Measurements from ENCODE around the gene IGSF3. TPM values are rescaled to one million over a fixed set of nuclear protein-coding genes. Genes with fewer than 3 reads are reported as not detected.

The IGSF3 gene
- total and polyA plus RNA-seq, 2 experiments from 2014 or later: 7.3 to 37.8 TPM

- TF ChIP-seq NANOG (IDR thresholded peaks at IDR 0.05; ENCODE audit: borderline replicate concordance): no peak
These were observed 133.4 kb downstream of the IGSF3 start (continued) for GRCh38 chr1:116534014-116534739.

- Mint-ChIP-seq H3K27ac (no peak overlapping the region), H3K27me3 (ENCODE audit: insufficient read depth, low read depth, poor library complexity) (no peaks in the 10 kb centered on the region), H3K36me3 (ENCODE audit: low read depth) (peaks cover 24% of the 10 kb centered on the region), H3K4me3 (no peak overlapping the region), H3K9me3 (no peaks in the 10 kb centered on the region), H3K4me1 (no peaks in the 10 kb centered on the region)
- no peaks in the 10 kb centered on the region for H4K20me1 ChIP-seq (replicated peaks; ENCODE audit: insufficient read depth)
- TF ChIP-seq CREB1 (CRISPR knock-in tag; IDR thresholded peaks at IDR 0.05; ENCODE audit: low read depth) (no peak), JUNB (IDR thresholded peaks at IDR 0.05; ENCODE audit: unreplicated experiment) (no peak)
- no peaks in the 10 kb centered on the region for H3K27me3 ChIP-seq (ENCODE audit: insufficient read depth)
- H3K9me2 ChIP-seq (ENCODE audit: insufficient read depth): no peaks in the 10 kb centered on the region
- H3K79me2 ChIP-seq (replicated peaks; ENCODE audit: insufficient read depth): no peaks in the 10 kb centered on the region
- no peaks in the 10 kb centered on the region; the same call in 1 of the 2 replicates for H3K36me3 ChIP-seq (ENCODE audit: insufficient read depth)
- no peak for DNase-seq (ENCODE audit: low spot score)
- H3K4me3 ChIP-seq: no peak overlapping the region
- no peak for ATAC-seq
- H3F3A ChIP-seq (replicated peaks; ENCODE audit: low read depth): no peaks in the 10 kb centered on the region
- no peaks in the 10 kb centered on the region for H3K4me1 ChIP-seq (ENCODE audit: insufficient read depth)
- no peak overlapping the region for H2AFZ ChIP-seq
- H3K4me2 ChIP-seq: no peak overlapping the region
- H3K27ac ChIP-seq (ENCODE audit: low read depth): no peak overlapping the region
These were observed 134.1 kb downstream of the IGSF3 start for GRCh38 chr1:116533429-116533820.

- Histone ChIP-seq H3K79me2 (replicated peaks; ENCODE audit: insufficient read depth) (no peaks in the 10 kb centered on the region), H3K27ac (ENCODE audit: low read depth) (no peak overlapping the region), H3K36me3 (ENCODE audit: insufficient read depth) (no peaks in the 10 kb centered on the region; the same call in 1 of the 2 replicates), H3K9me2 (ENCODE audit: insufficient read depth) (no peaks in the 10 kb centered on the region), H3K4me1 (ENCODE audit: insufficient read depth) (no peaks in the 10 kb centered on the region), H4K20me1 (replicated peaks; ENCODE audit: insufficient read depth) (no peaks in the 10 kb centered on the region), H2AFZ (no peak overlapping the region), H3K4me3 (no peak overlapping the region), H3F3A (replicated peaks; ENCODE audit: low read depth) (no peaks in the 10 kb centered on the region), H3K27me3 (ENCODE audit: insufficient read depth) (no peaks in the 10 kb centered on the region), H3K4me2 (no peak overlapping the region)
- no peaks in the 10 kb centered on the region for H3K4me1 Mint-ChIP-seq
- H3K9me3 Mint-ChIP-seq: peaks cover 4% of the 10 kb centered on the region; the same call in 1 of the 3 replicates
- ATAC-seq (no peak), DNase-seq (ENCODE audit: low spot score) (no peak)
- H3K27ac Mint-ChIP-seq: no peak overlapping the region
- H3K36me3 Mint-ChIP-seq (ENCODE audit: low read depth): peaks cover 24% of the 10 kb centered on the region
- H3K27me3 Mint-ChIP-seq (ENCODE audit: insufficient read depth, low read depth, poor library complexity): no peaks in the 10 kb centered on the region
- H3K4me3 Mint-ChIP-seq: no peak overlapping the region
- TF ChIP-seq EZH2 (IDR thresholded peaks at IDR 0.05; ENCODE audit: low read depth, unreplicated experiment) (no peak), NANOG (IDR thresholded peaks at IDR 0.05; ENCODE audit: borderline replicate concordance) (no peak), ZNF114 (CRISPR knock-in tag; IDR thresholded peaks at IDR 0.05) (no peak), CREB1 (CRISPR knock-in tag; IDR thresholded peaks at IDR 0.05; ENCODE audit: low read depth) (no peak), JUNB (IDR thresholded peaks at IDR 0.05; ENCODE audit: unreplicated experiment) (no peak), EZH2phosphoT487 (IDR thresholded peaks at IDR 0.05; ENCODE audit: unreplicated experiment) (no peak), ZNF331 (CRISPR knock-in tag; IDR thresholded peaks at IDR 0.05; ENCODE audit: low read depth) (no peak), ETS1 (IDR thresholded peaks at IDR 0.05) (no peak), STAT1 (IDR thresholded peaks at IDR 0.05; ENCODE audit: unreplicated experiment) (no peak)
- TF ChIP-seq, protein P1, sequence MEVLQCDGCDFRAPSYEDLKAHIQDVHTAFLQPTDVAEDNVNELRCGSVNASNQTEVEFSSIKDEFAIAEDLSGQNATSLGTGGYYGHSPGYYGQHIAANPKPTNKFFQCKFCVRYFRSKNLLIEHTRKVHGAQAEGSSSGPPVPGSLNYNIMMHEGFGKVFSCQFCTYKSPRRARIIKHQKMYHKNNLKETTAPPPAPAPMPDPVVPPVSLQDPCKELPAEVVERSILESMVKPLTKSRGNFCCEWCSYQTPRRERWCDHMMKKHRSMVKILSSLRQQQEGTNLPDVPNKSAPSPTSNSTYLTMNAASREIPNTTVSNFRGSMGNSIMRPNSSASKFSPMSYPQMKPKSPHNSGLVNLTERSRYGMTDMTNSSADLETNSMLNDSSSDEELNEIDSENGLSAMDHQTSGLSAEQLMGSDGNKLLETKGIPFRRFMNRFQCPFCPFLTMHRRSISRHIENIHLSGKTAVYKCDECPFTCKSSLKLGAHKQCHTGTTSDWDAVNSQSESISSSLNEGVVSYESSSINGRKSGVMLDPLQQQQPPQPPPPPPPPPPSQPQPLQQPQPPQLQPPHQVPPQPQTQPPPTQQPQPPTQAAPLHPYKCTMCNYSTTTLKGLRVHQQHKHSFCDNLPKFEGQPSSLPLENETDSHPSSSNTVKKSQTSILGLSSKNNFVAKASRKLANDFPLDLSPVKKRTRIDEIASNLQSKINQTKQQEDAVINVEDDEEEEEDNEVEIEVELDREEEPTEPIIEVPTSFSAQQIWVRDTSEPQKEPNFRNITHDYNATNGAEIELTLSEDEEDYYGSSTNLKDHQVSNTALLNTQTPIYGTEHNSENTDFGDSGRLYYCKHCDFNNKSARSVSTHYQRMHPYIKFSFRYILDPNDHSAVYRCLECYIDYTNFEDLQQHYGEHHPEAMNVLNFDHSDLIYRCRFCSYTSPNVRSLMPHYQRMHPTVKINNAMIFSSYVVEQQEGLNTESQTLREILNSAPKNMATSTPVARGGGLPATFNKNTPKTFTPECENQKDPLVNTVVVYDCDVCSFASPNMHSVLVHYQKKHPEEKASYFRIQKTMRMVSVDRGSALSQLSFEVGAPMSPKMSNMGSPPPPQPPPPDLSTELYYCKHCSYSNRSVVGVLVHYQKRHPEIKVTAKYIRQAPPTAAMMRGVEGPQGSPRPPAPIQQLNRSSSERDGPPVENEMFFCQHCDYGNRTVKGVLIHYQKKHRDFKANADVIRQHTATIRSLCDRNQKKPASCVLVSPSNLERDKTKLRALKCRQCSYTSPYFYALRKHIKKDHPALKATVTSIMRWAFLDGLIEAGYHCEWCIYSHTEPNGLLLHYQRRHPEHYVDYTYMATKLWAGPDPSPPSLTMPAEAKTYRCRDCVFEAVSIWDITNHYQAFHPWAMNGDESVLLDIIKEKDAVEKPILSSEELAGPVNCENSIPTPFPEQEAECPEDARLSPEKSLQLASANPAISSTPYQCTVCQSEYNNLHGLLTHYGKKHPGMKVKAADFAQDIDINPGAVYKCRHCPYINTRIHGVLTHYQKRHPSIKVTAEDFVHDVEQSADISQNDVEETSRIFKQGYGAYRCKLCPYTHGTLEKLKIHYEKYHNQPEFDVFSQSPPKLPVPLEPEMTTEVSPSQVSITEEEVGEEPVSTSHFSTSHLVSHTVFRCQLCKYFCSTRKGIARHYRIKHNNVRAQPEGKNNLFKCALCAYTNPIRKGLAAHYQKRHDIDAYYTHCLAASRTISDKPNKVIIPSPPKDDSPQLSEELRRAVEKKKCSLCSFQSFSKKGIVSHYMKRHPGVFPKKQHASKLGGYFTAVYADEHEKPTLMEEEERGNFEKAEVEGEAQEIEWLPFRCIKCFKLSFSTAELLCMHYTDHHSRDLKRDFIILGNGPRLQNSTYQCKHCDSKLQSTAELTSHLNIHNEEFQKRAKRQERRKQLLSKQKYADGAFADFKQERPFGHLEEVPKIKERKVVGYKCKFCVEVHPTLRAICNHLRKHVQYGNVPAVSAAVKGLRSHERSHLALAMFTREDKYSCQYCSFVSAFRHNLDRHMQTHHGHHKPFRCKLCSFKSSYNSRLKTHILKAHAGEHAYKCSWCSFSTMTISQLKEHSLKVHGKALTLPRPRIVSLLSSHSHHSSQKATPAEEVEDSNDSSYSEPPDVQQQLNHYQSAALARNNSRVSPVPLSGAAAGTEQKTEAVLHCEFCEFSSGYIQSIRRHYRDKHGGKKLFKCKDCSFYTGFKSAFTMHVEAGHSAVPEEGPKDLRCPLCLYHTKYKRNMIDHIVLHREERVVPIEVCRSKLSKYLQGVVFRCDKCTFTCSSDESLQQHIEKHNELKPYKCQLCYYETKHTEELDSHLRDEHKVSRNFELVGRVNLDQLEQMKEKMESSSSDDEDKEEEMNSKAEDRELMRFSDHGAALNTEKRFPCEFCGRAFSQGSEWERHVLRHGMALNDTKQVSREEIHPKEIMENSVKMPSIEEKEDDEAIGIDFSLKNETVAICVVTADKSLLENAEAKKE (CRISPR knock-in tag; IDR thresholded peaks at IDR 0.05): no peak
These were observed 134.7 kb downstream of the IGSF3 start for GRCh38 chr1:116532671-116533428.
